ENCODE results near the gene HLA-B. TPM values are rescaled to one million over a fixed set of nuclear protein-coding genes. Genes with fewer than 3 reads are reported as not detected.

The HLA-B gene
- total RNA-seq, 1 experiment from 2014 or later = 124 TPM

DNA sequence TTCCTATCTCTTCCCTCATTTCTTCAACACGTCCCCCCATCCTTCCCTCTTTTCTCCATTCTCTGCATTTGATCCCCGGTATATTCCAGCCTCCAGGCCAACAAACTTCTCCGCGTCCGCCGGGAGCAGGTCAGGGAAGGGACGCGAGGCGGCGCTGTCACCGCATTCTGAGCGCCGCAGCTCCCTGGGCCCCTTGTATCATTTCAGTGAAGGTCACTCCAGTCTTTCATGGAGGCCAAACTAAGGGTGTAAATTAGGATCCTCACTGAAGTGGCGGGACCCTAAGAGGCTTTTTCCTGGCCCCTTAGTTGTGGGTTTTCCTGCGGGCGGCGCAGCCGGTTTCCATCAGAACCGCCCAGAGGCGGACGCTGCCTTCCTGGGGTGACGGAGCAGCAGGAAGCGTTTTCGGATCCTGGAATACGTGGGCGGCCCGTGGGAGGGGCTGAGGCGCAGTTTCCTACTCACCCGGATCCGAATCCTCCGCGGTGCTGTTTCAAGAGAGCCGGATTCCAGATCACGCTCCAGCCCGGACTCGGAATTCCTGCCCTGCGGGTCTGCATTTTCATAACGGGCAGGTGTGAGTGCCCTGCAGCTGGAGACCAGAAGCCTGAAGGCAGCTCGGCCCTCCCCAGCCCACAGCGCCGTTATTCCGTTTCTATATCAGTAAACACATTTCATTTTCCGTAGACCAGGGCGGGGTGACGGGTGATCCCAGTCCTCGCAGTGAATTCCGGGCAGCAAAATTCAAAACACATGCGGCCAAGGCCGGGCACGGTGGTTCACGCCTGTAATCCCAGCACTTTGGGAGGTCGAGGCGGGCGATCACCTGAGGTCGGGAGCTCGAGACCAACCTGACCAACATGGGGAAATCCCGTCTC, 42.8 kb upstream of the HLA-B start (continued):
- TF ChIP-seq, protein P1, sequence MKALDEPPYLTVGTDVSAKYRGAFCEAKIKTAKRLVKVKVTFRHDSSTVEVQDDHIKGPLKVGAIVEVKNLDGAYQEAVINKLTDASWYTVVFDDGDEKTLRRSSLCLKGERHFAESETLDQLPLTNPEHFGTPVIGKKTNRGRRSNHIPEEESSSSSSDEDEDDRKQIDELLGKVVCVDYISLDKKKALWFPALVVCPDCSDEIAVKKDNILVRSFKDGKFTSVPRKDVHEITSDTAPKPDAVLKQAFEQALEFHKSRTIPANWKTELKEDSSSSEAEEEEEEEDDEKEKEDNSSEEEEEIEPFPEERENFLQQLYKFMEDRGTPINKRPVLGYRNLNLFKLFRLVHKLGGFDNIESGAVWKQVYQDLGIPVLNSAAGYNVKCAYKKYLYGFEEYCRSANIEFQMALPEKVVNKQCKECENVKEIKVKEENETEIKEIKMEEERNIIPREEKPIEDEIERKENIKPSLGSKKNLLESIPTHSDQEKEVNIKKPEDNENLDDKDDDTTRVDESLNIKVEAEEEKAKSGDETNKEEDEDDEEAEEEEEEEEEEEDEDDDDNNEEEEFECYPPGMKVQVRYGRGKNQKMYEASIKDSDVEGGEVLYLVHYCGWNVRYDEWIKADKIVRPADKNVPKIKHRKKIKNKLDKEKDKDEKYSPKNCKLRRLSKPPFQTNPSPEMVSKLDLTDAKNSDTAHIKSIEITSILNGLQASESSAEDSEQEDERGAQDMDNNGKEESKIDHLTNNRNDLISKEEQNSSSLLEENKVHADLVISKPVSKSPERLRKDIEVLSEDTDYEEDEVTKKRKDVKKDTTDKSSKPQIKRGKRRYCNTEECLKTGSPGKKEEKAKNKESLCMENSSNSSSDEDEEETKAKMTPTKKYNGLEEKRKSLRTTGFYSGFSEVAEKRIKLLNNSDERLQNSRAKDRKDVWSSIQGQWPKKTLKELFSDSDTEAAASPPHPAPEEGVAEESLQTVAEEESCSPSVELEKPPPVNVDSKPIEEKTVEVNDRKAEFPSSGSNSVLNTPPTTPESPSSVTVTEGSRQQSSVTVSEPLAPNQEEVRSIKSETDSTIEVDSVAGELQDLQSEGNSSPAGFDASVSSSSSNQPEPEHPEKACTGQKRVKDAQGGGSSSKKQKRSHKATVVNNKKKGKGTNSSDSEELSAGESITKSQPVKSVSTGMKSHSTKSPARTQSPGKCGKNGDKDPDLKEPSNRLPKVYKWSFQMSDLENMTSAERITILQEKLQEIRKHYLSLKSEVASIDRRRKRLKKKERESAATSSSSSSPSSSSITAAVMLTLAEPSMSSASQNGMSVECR (CRISPR knock-in tag; IDR thresholded peaks at IDR 0.05; ENCODE audit: borderline replicate concordance) = 0 out of 2 replicates have a peak, but pooled peaks have one; percentile 13
- TF ChIP-seq, protein P2, sequence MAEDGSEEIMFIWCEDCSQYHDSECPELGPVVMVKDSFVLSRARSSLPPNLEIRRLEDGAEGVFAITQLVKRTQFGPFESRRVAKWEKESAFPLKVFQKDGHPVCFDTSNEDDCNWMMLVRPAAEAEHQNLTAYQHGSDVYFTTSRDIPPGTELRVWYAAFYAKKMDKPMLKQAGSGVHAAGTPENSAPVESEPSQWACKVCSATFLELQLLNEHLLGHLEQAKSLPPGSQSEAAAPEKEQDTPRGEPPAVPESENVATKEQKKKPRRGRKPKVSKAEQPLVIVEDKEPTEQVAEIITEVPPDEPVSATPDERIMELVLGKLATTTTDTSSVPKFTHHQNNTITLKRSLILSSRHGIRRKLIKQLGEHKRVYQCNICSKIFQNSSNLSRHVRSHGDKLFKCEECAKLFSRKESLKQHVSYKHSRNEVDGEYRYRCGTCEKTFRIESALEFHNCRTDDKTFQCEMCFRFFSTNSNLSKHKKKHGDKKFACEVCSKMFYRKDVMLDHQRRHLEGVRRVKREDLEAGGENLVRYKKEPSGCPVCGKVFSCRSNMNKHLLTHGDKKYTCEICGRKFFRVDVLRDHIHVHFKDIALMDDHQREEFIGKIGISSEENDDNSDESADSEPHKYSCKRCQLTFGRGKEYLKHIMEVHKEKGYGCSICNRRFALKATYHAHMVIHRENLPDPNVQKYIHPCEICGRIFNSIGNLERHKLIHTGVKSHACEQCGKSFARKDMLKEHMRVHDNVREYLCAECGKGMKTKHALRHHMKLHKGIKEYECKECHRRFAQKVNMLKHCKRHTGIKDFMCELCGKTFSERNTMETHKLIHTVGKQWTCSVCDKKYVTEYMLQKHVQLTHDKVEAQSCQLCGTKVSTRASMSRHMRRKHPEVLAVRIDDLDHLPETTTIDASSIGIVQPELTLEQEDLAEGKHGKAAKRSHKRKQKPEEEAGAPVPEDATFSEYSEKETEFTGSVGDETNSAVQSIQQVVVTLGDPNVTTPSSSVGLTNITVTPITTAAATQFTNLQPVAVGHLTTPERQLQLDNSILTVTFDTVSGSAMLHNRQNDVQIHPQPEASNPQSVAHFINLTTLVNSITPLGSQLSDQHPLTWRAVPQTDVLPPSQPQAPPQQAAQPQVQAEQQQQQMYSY (CRISPR knock-in tag; IDR thresholded peaks at IDR 0.05) = peak; percentile 21; the same call in 1 of the 2 replicates
- no peak for TF ChIP-seq ESRRA (CRISPR knock-in tag; IDR thresholded peaks at IDR 0.05; ENCODE audit: borderline replicate concordance)
- TF ChIP-seq IRF2 (CRISPR knock-in tag; IDR thresholded peaks at IDR 0.05; ENCODE audit: borderline replicate concordance, low read depth) = no peak
- TF ChIP-seq, protein P3, sequence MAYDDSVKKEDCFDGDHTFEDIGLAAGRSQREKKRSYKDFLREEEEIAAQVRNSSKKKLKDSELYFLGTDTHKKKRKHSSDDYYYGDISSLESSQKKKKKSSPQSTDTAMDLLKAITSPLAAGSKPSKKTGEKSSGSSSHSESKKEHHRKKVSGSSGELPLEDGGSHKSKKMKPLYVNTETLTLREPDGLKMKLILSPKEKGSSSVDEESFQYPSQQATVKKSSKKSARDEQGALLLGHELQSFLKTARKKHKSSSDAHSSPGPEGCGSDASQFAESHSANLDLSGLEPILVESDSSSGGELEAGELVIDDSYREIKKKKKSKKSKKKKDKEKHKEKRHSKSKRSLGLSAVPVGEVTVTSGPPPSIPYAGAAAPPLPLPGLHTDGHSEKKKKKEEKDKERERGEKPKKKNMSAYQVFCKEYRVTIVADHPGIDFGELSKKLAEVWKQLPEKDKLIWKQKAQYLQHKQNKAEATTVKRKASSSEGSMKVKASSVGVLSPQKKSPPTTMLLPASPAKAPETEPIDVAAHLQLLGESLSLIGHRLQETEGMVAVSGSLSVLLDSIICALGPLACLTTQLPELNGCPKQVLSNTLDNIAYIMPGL (CRISPR knock-in tag; IDR thresholded peaks at IDR 0.05) = peak; percentile 63; the same call in 1 of the 2 replicates
- TF ChIP-seq, protein P4, sequence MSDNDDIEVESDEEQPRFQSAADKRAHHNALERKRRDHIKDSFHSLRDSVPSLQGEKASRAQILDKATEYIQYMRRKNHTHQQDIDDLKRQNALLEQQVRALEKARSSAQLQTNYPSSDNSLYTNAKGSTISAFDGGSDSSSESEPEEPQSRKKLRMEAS (CRISPR knock-in tag; IDR thresholded peaks at IDR 0.05) = peak; percentile 34; the same call in 1 of the 2 replicates

DNA sequence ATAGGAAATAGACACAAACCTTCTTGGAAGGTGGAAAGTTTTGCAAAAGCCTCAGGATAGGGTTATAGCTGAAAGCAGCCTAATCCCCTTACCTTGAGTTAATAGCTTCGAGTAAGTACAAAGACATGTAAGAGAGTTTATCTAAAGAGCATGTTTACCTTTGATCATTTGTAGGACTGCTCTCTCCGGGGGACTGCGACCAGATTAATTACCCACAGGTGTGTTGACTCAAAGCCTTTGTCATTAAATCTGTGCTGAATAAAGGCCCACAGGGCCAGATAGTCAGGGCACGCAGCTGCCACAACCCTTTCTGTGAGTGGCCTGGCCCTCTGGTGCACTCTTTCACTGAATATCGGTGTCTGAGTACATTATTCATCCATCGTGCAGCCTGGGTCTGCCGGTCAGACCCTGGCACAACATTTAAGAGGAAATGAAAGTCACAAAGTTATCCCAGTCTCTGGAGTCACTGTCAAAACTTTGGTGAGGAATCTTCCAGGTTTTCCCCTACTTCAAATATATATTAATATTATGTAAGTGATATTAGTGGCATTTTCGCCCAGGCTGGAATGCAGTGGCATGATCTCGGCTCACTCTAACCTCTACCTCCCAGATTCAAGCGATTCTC, 41.0 kb upstream of the HLA-B start:
- H3K27me3 Mint-ChIP-seq (ENCODE audit: low read depth) = peaks cover 25% of the 10 kb centered on the region
- ATAC-seq = no peak
- H3K4me3 Mint-ChIP-seq = no peak overlapping the region; the same call in 1 of the 2 replicates
- H3K27ac Mint-ChIP-seq = no peak overlapping the region
- ChIA-PET POLR2A (no interaction called here), CTCF (interaction anchor here (0.6 to 7.6 kb wide), 6 partner anchors 17 to 100 kb away, joined by 3 to 181 read pairs (median 4); partner anchors contain the start of gene MICB)
- no peak for DNase-seq (ENCODE audit: low spot score)
- H3K9me3 Mint-ChIP-seq = peaks cover 8% of the 10 kb centered on the region
- H3K36me3 Mint-ChIP-seq = peaks cover 14% of the 10 kb centered on the region
- peaks cover 58% of the 10 kb centered on the region for H3K4me1 Mint-ChIP-seq
- TF ChIP-seq ZNF232 (CRISPR knock-in tag; IDR thresholded peaks at IDR 0.05) (no peak), NR1H2 (CRISPR knock-in tag; IDR thresholded peaks at IDR 0.05) (no peak), MXD4 (CRISPR knock-in tag; IDR thresholded peaks at IDR 0.05; ENCODE audit: borderline replicate concordance) (no peak), MYBL2 (CRISPR knock-in tag; IDR thresholded peaks at IDR 0.05) (no peak), FOXP1 (CRISPR knock-in tag; IDR thresholded peaks at IDR 0.05; ENCODE audit: borderline replicate concordance) (no peak), NFYB (CRISPR knock-in tag; conservative IDR thresholded peaks at IDR 0.05; ENCODE audit: low read depth) (no peak)
- TF ChIP-seq, protein P3 (CRISPR knock-in tag; IDR thresholded peaks at IDR 0.05) = no peak
- TF ChIP-seq, protein P5, sequence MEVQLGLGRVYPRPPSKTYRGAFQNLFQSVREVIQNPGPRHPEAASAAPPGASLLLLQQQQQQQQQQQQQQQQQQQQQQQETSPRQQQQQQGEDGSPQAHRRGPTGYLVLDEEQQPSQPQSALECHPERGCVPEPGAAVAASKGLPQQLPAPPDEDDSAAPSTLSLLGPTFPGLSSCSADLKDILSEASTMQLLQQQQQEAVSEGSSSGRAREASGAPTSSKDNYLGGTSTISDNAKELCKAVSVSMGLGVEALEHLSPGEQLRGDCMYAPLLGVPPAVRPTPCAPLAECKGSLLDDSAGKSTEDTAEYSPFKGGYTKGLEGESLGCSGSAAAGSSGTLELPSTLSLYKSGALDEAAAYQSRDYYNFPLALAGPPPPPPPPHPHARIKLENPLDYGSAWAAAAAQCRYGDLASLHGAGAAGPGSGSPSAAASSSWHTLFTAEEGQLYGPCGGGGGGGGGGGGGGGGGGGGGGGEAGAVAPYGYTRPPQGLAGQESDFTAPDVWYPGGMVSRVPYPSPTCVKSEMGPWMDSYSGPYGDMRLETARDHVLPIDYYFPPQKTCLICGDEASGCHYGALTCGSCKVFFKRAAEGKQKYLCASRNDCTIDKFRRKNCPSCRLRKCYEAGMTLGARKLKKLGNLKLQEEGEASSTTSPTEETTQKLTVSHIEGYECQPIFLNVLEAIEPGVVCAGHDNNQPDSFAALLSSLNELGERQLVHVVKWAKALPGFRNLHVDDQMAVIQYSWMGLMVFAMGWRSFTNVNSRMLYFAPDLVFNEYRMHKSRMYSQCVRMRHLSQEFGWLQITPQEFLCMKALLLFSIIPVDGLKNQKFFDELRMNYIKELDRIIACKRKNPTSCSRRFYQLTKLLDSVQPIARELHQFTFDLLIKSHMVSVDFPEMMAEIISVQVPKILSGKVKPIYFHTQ (CRISPR knock-in tag; IDR thresholded peaks at IDR 0.05) = no peak
- TF ChIP-seq, protein P6, sequence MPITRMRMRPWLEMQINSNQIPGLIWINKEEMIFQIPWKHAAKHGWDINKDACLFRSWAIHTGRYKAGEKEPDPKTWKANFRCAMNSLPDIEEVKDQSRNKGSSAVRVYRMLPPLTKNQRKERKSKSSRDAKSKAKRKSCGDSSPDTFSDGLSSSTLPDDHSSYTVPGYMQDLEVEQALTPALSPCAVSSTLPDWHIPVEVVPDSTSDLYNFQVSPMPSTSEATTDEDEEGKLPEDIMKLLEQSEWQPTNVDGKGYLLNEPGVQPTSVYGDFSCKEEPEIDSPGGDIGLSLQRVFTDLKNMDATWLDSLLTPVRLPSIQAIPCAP (CRISPR knock-in tag; IDR thresholded peaks at IDR 0.05) = no peak
- TF ChIP-seq, protein P7, sequence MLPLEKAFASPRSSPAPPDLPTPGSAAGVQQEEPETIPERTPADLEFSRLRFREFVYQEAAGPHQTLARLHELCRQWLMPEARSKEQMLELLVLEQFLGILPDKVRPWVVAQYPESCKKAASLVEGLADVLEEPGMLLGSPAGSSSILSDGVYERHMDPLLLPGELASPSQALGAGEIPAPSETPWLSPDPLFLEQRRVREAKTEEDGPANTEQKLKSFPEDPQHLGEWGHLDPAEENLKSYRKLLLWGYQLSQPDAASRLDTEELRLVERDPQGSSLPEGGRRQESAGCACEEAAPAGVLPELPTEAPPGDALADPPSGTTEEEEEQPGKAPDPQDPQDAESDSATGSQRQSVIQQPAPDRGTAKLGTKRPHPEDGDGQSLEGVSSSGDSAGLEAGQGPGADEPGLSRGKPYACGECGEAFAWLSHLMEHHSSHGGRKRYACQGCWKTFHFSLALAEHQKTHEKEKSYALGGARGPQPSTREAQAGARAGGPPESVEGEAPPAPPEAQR (CRISPR knock-in tag; IDR thresholded peaks at IDR 0.05) = no peak
